HepG2 (cell line): ENCODE results near the gene IKZF2.
"Not testable (repeated sequence)": the region's sequence is repeated elsewhere in the genome, so short reads cannot be mapped to it uniquely, and the experiment has no call there.

Experiments used
- CTCF ChIP-seq: sonication (generic); formaldehyde crosslinking; IDR thresholded peaks from 2 replicates; pipeline ENCODE4 v1.5.0; 2020; ENCODE audit warnings: mild to moderate bottlenecking, missing genetic modification reagents, moderate library complexity
- PATZ1 ChIP-seq: sonication (generic); formaldehyde crosslinking; IDR thresholded peaks from 2 replicates; pipeline ENCODE4 v1.4.0; 2020; ENCODE audit warnings: missing genetic modification reagents
- PLSCR1 ChIP-seq: sonication (generic); formaldehyde crosslinking; IDR thresholded peaks from 2 replicates; pipeline ENCODE4 v1.5.0; 2020; ENCODE audit warnings: missing genetic modification reagents, mild to moderate bottlenecking, borderline replicate concordance
- SIN3A ChIP-seq: IDR thresholded peaks from 2 replicates; pipeline ENCODE4 v1.6.1; 2011; ENCODE audit warnings: low read depth, mild to moderate bottlenecking, control low read depth, low read length, borderline replicate concordance
- SP1 ChIP-seq, 2 experiments: fragments of 450-650 bp in 1 of 2; sonication (generic) in 1 of 2; formaldehyde crosslinking in 1 of 2; IDR thresholded peaks; 2 replicates each; pipeline versions ENCODE4 v1.4.0 to v1.6.1; 2016 to 2020; ENCODE audit warnings: missing genetic modification reagents in 1 of 2
- U2AF1 ChIP-seq: fragments of 200-400 bp; formaldehyde crosslinking; optimal IDR thresholded peaks from 2 replicates; pipeline ENCODE3; 2017; ENCODE audit warnings: mild to moderate bottlenecking, low read depth, low read length
- ZNF484 ChIP-seq: sonication (generic); formaldehyde crosslinking; IDR thresholded peaks from 2 replicates; pipeline ENCODE4 v1.5.1; 2020; ENCODE audit warnings: mild to moderate bottlenecking, low read depth, missing genetic modification reagents, borderline replicate concordance

- not testable (repeated sequence) for TF ChIP-seq PLSCR1 (CRISPR knock-in tag); CTCF (CRISPR knock-in tag); ZNF484 (CRISPR knock-in tag); SIN3A; U2AF1; SP1 (IDR thresholded peaks at IDR 0.05); SP1 (CRISPR knock-in tag; IDR thresholded peaks at IDR 0.05); PATZ1 (CRISPR knock-in tag)
Observed at GRCh38 chr2:213020913-213021312, 130.5 kb downstream of the IKZF2 start.
